Left kidney (tissue), 2 donors: Measurements from ENCODE around the gene ALDH3B2. TPM values are rescaled to one million over a fixed set of nuclear protein-coding genes. Genes with fewer than 3 reads are reported as not detected.
A peak's percentile ranks its signal among the peaks of the same experiment; 100 is the strongest.
"Not testable (repeated sequence)": the region's sequence is repeated elsewhere in the genome, so short reads cannot be mapped to it uniquely, and the experiment has no call there.

Experiments
- DNase-seq: peaks from one replicate; pipeline ENCODE4 v3.0.0-alpha.2; 2013
- polyA plus RNA-seq: library from polyadenylated mRNA; unstranded; fragments of 120-200 nt; gene quantifications from one replicate; pipeline ENCODE4 v1.2.1, GENCODE V29; 2013; ENCODE audit not compliant: insufficient read length

The ALDH3B2 gene
- polyA plus RNA-seq, 1 donor, result 2.8 TPM

DNA sequence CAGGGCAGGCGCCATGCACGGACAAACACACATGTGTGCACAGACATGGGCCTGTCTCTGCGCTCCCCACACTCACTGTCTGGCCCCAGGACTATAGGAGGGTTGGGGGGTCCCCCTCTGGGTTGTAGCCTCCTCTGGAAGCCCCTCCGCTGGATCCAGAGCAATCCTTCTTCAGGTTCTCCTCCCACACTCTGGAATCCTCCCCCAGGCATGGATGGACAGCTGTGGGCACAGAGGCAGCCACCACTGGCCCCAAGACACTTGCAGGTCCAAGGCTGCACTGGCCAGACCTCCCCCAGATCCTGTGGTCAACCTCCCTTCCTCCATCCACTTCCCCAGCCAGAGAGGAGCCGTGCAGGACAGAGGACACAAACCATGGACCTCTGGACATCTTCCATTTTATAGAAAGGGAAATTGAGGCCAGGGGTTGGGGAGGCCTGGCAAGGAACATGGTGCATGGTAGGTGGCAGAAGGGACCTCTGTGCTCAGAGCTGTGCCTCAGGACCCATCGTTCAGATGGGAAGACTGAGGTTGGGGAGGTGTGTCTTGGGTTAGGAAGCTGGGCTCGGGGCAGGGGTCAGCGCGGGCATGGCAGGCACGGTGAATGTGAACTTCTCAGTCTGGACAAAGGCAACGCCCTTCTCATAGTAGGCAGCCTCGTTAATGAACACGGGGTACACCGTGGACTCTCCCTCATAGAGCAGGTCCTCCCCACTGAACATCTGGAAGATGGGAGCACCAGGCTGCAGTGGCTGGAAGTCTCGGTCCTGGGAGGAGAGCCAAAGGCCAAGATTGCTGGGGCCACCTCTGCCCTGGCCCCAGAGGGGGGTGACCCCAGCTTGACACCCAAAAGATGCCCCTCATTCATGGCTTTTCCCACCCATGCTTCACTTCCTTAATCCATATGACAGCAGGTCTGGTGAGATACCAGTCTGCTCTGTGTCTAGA lies 32.0 kb downstream of the ALDH3B2 start:
- DNase-seq, result no peak

DNA sequence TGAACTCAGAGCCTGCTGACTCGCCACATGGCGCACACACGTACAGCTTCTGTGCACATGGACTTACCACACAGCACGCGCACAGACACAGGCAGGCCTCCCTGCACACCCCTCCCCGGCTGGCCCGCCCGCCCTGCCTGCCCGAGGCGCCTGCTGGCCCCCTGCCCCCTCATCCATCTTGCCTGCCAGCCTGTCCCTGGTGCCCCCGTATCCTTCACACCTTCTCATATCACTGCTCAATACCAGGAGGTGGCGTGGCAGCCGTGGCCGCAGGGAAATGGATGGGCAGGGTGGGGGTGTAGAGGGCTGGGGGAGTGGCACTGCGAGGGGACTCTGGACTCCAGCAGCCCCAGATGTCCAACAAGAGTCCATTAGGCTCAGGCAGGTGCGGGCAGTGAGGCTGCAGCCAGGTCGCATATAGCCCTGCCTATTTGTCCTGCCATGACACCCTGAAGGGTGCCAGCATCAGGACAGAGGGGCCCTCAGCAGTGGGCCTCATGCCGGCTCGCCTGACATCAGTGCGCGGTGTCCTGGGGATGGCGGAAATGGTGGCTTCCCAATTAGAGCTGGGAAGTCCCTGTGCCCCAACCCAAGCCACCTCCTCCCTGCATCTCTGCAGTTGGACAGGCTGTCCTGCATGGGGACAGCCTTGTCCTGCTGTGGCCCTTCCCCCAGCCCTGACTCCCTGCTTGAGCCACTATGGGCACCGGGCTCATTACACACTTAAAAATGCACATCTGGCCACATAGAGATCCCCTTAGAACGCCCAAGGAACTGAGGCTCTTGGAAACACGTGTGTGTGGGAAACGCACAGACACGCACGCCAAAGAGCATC lies 32.9 kb downstream of the ALDH3B2 start:
- no peak for DNase-seq

DNA sequence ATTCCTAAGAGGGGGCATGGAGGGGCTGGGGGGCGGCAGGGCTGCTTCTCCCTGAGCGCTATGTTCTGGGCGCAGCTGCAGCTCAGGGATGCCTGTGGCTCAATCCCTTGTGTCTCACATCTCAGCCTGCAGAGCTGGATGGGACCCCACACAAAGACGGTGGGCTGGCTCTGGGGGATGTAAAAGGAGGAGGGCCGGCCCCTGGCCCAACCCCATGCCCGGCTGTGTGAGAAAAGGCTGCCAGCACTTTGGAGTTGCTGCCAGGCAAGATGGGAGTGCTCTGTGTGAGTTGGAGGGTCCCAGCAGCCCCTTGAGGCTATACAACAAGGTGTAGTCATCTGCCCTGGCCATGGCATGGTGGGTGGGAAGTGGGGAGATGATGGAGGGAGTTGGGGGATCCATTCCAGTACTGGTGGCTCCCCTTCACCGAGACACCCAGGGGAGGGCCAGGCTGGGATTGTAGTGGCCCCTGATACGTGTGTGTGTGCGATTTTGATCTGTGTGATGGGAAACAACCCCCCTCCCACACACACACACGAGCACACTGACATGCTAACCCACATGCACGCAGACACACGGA lies 33.6 kb downstream of the ALDH3B2 start:
- no peak for DNase-seq

DNA sequence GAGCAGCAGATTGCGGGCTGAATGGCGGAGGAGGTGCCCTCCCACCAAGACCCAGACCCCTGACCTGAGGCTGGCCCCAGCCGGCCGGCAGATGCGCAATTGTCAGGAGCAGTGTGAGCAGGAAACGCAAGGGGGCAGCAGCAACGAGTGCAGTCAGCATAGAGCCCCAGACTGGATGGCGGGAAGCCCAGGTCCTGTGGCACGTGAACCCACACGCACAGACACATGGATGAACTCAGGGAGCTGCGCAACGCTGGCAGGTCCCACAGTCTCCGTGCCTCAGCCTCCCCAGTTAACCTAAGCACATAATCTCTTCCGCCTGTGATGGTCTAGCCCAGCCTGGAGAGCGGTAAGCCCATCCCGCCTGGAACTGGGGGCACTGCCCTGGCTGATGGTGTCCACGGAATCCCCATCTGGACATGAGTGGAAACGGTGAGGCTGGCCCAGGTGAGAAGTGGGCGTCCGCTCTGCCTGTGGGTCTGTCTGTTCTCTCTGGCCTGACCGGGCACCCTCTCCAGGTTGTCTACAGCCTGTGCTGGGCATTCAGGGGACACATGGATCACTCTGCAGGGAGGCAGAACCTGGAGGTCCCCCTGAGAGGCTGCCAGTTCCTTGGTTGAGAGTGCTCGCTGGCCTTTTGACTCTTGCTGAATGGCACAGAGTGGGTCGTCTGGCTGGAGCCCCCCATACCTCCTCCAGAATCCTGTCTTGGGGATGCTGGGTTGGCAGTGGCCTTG lies 34.2 kb downstream of the ALDH3B2 start:
- no peak for DNase-seq

- no peak for DNase-seq
Measured at GRCh38 chr11:67639438-67639859, 35.0 kb downstream of the ALDH3B2 start, which contains the start of gene TBX10. Gene TBX10, minus strand, starts transcription at chr11:67639763. Its CDS starts 291 bp downstream, at chr11:67639472.

DNA sequence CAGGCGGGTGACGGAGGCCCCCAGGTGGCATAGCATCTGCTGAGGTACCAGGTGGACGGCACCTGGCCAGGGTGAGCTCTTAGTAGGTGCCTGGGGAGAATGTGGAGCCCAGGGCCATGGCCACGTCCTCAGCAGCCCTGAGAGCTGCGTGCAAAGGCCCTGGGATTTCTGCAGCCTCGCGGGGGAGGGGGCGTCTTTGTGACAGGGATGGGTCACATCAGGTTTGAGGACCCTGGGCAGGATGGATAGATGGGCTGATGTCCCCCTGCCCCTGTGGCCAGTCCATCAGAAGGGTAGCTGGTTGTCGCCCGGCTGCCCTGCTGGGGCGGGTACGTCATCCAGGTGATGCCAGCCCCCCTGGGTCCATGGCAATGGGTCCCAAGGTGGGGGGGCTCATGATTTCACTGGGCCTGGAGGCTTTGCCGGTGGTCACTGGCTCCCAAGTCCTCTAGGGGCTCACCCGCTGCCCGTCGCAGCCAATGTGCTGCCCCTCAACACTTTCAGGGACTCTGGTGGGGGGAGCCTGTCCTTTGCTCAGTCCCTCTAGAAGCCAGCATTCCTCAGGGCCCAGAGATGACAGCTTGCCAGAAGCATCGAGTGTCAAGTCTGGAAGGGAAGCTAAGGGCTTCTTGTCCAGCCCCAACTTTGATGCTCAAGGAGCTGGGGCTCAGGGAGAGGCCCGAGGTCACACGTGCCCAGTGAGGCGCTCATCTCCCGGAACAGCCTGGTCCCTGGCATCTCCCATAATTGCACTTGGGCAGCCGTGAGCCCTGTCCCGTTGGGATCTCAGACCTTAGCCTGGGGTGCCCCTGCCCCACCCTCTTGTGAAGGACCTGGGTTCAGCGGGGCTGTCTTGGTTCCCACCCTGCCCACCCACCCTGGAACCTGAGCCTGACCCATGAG lies 35.6 kb downstream of the ALDH3B2 start:
- no peak for DNase-seq

DNA sequence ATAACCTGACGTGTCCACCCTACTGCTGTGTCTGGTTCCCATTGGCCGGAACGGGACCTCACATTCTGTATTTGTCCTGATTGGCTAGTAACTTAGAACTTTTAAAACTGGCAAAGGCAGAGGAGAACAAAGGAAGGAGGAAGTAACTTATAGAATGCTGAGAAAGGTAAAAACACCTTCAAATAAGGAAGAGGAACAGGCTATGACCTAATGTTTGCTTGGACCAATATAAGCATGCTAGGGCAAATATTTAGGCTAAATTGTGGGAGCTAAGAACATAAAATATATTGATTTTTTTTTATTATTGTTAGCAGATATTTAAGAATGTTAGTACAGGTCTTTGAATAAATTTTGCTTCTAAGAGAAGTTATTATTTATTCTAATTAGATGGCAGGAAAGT lies 37.0 kb downstream of the ALDH3B2 start:
- DNase-seq, result not testable (repeated sequence)

DNA sequence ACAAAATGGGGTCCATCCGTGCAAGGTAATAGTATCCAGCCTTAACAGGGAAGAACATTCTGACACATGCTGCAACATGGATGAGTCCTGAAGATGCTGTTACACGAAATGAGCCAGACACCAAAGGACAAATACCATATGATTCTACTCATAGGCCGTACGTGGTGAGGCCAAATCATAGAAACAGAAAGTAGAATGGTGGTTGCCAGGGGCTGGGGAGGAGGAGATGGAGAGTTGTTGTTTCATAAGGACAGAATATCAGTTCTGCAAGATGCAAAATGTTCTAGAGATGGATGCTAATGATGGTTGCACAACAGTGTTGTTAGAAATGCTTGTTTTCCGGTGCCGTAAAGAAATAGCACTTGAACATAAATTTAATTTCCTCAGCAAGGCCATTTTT lies 37.5 kb downstream of the ALDH3B2 start:
- no peak for DNase-seq

DNA sequence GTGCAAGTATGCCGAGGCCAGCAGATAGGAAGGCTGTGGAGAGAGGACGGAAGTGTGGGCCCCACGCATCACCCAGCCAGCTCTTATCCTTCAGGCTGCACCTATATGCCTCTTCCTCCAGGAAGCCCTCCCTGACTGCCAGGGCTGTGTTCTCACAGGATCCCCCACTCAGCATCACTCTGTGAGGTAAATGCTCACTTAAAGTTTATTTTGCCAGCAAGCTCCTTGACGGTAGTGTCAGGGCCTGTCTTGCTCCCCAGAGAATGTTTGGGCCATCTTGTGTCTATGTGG lies 39.2 kb downstream of the ALDH3B2 start:
- no peak for DNase-seq

DNA sequence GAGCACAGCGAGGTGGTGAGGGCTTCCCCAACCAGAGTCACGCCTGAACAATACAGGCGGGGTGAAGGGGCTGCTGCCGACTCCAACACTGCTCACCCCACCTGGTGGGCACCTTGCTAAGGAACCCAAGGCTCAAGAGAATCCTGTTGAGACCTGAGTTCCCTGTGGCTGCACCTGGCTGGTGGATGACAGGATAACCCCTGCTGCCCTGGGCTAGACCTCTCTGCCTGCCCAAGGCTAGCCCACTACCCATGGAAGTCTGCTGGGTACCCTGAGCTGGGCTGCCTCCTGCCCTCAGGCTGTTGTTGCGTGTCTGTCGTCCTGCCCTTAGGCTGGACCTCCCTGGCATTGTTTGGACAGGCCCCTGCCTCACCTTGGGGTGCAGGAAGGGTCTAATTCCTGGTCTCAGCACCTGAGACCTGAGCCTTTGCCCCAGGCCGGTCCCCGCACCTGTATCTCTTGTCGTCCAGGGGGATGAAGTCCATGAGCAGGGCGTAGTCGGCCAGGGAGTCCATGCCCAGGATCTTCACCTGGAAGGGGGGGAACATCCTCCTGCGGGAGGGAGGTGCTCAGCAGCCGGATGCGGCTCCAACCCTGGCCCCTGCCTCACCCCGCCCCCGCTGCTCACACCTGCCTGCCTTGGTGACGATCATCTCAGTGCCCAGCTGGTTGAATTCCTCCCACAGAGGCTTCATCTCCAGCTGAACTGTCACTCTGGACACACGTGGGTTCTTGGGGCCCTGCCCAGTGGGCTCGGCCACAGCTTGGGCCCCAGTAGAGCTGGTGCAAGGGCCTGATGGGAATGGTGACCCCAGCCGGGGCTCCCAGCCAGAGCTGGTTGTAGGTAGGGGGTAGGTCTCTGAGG lies 39.8 kb downstream of the ALDH3B2 start:
- no peak for DNase-seq

DNA sequence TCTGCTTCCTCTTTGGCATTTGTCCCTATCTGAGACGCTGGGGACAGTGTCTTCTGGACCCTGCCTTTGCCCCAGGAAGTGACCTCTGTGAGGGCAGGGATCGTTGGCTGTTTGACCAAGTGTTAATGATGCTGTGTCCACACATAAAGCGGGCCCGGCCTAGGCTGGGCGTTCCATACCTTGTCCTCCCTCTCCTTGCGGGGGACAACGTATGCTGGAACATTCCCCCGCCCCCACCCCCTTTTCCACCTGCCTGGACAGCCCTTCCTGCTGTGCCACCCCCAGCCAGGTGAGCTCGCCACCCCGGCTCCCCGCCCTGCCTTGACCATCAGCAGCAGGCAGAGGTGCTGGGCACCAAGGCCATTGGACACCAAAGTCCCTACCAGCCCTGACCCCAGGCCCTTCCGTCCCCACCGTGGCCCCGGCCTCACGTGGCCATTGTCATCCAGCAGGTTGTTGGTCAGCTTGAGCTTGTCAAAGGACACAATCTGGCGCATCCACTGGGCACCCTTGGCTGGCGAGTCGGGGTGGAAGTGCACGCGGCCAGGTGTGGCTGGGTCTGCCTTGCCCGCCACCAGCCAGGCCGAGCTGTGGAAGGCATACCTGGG lies 40.6 kb downstream of the ALDH3B2 start:
- DNase-seq, result no peak

GRCh38 chr11:67632982-67633755 lies 41.3 kb downstream of the ALDH3B2 start:
- DNase-seq, result no peak

- no peak for DNase-seq
Measured at GRCh38 chr11:67632175-67632981, 42.0 kb downstream of the ALDH3B2 start.

GRCh38 chr11:67631853-67632174 lies 42.6 kb downstream of the ALDH3B2 start:
- DNase-seq, result no peak

- no peak for DNase-seq
Measured at GRCh38 chr11:67631411-67631810, 43.0 kb downstream of the ALDH3B2 start.

- no peak for DNase-seq
Measured at GRCh38 chr11:67630943-67631331, 43.5 kb downstream of the ALDH3B2 start.

- peak; percentile 96 for DNase-seq
Measured at GRCh38 chr11:67630228-67630942, 44.0 kb downstream of the ALDH3B2 start.
